Thyroid gland (tissue), 4 donors: ENCODE data around the gene ZBTB7C.

ENCODE experiments used
- CTCF ChIP-seq, 6 experiments: fragments of 200-600 bp in 3 of 6; fragments of 450-650 bp in 3 of 6; sonication (generic) in 3 of 6; IDR thresholded peaks; one replicate each; pipeline ENCODE4 v1.5.1; 2016 to 2019; ENCODE audit warnings: antibody characterized with exemption in 6 of 6, mild to moderate bottlenecking in 2 of 6, inconsistent platforms in 1 of 6, moderate library complexity in 1 of 6
- POLR2A ChIP-seq, 2 donors: fragments of 450-650 bp; IDR thresholded peaks; one replicate each; pipeline ENCODE4 v1.6.1; 2017; ENCODE audit warnings: antibody characterized with exemption in 2 of 2, mild to moderate bottlenecking in 2 of 2, moderate library complexity in 1 of 2

- TF ChIP-seq CTCF (IDR thresholded peaks at IDR 0.05) (peak in 2 of 6 experiments; percentile 13 to 23), POLR2A (IDR thresholded peaks at IDR 0.05) (no peak)
Observed at GRCh38 chr18:47997338-47997780, 411.8 kb downstream of the ZBTB7C start.
